CD4-positive, alpha-beta T cell treated with Interleukin-6 for 4 hours (primary cell): ENCODE results near the gene NUP62.
A peak's percentile ranks its signal among the peaks of the same experiment; 100 is the strongest.

Source experiments
- DNase-seq: peaks from one replicate; pipeline ENCODE4 v3.0.0-alpha.2; 2020; ENCODE audit warnings: mixed read lengths

NUP62 gene

GRCh38 chr19:49896863-49897621 lies 32.3 kb downstream of the NUP62 start, which contains the start of gene IL4I1:
Gene IL4I1, minus strand, starts transcription at chr19:49896887. Its CDS starts 727 bp downstream, at chr19:49896160.
- DNase-seq, result peak; percentile 61

GRCh38 chr19:49895566-49896297 lies 33.6 kb downstream of the NUP62 start:
- DNase-seq, result no peak

GRCh38 chr19:49894879-49895565 lies 34.3 kb downstream of the NUP62 start:
- no peak for DNase-seq

GRCh38 chr19:49894011-49894664 lies 35.2 kb downstream of the NUP62 start:
- DNase-seq, result no peak

DNA sequence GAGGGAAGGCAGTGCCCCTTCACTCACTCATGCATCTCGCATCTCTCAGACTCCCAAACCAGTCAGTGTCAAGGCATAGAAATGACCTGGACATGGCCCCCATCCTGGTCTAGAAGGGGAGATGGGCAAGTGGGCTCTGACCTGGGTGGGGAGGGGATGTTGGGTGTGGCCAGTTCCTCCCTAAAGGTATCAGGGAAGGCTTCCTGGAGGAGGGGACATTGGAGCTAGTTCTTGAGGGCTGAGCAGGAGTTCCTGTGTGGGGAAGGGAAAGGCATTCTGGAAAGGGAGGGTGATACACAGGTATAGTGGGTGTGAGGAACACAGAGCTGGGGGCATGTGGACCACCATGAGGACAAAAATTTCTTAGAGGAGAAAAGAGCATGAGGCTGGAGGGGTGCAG lies 36.6 kb downstream of the NUP62 start:
- no peak for DNase-seq

DNA sequence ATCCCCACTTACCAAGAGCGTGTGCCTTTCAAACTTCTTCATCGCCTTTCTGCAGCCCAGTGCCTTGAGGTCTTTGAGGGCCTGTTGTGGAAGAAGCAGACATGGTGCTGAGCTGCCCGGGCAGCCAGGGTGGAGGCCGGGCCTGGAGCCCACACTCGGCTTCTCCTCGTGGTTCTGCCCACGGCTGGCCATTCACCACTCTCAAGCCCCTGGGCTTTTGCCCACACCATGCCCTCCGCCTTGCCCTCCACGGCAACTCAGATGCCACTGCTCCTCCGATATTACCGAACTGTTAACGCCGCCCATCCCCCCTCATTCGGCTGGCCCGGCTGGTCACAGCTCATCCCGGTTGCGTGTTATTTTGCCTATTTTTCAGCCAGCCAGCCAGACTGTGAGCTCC lies 37.9 kb downstream of the NUP62 start:
- DNase-seq, result no peak

- peak; percentile 82 for DNase-seq
These were observed 38.7 kb downstream of the NUP62 start for GRCh38 chr19:49890349-49891311.

- peak; percentile 82 for DNase-seq
These were observed 39.5 kb downstream of the NUP62 start for GRCh38 chr19:49889687-49890348.

DNA sequence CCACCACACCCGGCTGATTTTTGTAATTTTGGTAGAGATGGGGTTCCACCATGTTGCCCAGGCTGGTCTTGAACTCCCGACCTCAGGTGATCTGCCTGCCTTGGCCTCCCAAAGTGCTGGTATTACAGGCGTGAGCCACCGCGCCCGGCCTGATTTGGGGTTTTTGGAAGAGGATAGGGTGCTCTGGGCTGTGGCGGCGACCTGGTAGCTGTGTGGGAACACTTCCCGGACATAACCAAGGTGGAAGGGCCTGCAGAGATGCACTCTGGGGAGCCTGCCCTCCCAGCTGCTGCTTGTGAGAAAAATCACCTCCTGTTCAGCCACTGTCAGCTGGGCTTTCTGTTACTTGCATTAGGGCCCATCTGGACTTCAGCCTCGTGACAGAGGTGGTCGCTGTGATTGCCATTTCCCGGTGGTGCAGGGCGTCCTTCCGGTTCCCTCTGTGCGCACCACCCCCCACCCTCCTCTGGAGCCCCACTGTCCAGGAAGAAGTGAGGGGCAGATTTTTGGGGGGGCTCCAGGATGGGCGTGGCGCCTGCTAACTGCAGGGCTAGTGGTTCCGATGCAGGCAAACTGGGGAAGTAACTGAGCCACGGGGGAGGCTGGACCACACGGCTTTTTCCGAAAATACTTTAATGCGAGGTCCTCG lies 40.1 kb downstream of the NUP62 start:
- DNase-seq, result no peak

GRCh38 chr19:49888510-49888824 lies 40.8 kb downstream of the NUP62 start:
- no peak for DNase-seq

- no peak for DNase-seq
These were observed 41.4 kb downstream of the NUP62 start for GRCh38 chr19:49887665-49888509.

DNA sequence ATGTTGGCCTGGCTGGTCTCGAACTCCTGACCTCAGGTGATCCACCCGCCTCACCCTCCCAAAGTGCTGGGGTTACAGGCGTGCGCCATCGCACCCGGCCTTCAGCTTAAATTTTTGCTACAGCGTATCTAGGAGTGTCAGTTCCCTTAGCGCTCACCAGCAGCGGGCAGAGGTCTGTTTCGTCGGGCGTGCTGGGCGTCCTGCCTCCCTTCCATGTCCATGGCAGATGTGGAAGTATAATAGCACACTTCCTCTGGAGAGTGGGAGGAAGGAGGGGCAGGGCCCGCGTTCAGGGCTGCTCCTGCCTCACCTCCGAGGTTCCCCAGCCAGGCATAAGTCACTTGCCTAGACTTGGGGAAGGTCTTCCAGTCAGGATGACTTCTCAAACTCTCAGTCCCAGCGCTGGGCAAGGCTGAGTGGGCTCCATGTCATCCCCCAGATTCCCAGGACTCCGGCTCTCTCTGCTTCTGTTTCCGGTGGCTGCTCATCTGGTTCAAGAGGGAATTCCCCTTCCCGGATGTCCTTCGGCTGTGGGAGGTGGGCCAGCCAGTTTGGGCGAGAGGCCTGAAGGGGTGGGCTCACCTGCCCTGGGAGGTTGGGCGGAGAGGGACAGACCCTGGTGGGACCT lies 42.2 kb downstream of the NUP62 start:
- DNase-seq, result no peak

- no peak for DNase-seq
These were observed 44.5 kb downstream of the NUP62 start for GRCh38 chr19:49884760-49885159.

GRCh38 chr19:49884109-49884508 lies 45.2 kb downstream of the NUP62 start:
- no peak for DNase-seq

GRCh38 chr19:49883094-49883493 lies 46.2 kb downstream of the NUP62 start:
- DNase-seq, result no peak

DNA sequence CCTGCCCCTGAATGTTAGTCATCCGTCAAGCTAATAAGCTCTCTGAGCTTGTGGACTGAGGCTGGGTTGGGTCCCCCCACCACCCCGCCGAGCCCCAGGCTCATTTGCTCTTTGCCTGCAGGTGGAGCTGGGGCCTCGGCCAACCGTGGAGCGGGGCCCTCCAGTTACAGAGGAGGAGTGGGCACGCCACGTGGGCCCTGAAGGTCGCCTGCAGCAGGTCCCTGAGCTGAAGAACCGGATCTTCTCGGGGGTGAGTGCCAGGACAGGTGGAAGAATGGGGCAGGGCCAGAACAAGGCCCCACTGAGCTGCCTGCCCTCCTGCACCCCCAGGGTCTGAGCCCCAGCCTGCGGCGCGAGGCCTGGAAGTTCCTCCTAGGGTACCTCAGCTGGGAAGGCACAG lies 46.7 kb downstream of the NUP62 start:
- DNase-seq, result no peak

GRCh38 chr19:49881672-49882394 lies 47.5 kb downstream of the NUP62 start:
- no peak for DNase-seq

DNA sequence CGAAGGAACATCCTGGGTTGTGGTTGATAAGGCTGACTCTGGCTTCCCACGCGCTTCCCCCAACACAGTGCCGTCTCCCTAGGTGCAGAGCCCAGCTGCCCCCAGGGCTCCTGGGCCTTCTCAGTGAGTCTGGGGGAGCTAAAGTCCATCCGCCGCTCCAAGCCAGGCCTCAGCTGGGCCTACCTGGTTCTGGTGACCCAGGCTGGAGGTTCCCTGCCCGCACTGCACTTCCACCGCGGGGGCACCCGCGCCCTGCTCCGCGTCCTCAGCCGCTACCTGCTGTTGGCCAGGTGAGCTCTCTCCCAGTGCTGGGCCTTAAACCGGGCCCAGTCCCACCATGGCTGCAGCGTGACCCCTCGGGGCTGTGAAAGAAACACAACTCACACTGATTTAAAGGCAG lies 48.1 kb downstream of the NUP62 start:
- no peak for DNase-seq
